ENCODE data around the gene LRRC3C.

GRCh38 chr17:39922006-39922405, 5.5 kb upstream of the LRRC3C start:
- no peak for TF ChIP-seq CTCF (IDR thresholded peaks at IDR 0.05; ENCODE audit: poor library complexity)
- TF ChIP-seq EZH2 (IDR thresholded peaks at IDR 0.05; ENCODE audit: borderline replicate concordance): no peak

All from hepatocyte (in vitro differentiated cells).